ENCODE data around the gene CRISPLD2. TPM values are rescaled to one million over a fixed set of nuclear protein-coding genes. Genes with fewer than 3 reads are reported as not detected.

The CRISPLD2 gene
- total RNA-seq, 1 experiment from 2014 or later: 9.4 TPM

DNA sequence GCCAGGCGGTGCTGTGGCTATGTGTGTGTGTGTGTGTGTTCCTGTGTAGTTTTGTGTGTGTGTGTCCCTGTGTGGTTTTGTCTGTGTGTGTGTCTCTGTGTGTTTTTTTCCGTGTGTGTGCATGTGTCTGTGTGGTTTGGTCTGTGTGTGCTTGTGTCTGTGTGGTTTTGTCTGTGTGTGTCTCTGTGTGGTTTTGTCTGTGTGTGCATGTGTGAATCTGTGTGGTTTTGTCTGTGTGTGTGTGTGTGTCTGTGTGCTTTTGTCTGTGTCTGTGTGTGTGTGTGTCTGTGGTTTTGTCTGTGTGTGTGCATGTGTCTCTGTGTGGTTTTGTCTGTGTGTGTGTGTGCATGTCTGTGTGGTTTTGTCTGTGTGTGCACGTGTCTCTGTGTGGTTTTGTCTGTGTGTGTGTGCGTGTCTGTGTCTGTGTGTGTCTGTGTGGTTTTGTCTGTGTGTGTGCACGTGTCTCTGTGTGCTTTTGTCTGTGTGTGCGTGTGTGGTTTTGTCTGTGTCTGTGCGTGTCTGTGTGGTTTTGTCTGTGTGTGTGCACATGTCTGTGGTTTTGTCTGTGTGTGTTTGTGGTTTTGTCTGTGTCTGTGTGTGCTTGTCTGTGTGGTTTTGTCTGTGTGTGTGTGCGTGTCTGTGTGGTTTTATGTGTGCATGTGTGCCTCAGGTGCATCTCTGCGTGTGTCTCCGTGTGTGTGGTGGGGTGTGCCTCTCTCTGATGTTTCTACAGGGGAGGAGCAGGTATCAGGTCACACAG is 129.2 kb downstream of the CRISPLD2 start (continued):
- TF ChIP-seq, protein P1, sequence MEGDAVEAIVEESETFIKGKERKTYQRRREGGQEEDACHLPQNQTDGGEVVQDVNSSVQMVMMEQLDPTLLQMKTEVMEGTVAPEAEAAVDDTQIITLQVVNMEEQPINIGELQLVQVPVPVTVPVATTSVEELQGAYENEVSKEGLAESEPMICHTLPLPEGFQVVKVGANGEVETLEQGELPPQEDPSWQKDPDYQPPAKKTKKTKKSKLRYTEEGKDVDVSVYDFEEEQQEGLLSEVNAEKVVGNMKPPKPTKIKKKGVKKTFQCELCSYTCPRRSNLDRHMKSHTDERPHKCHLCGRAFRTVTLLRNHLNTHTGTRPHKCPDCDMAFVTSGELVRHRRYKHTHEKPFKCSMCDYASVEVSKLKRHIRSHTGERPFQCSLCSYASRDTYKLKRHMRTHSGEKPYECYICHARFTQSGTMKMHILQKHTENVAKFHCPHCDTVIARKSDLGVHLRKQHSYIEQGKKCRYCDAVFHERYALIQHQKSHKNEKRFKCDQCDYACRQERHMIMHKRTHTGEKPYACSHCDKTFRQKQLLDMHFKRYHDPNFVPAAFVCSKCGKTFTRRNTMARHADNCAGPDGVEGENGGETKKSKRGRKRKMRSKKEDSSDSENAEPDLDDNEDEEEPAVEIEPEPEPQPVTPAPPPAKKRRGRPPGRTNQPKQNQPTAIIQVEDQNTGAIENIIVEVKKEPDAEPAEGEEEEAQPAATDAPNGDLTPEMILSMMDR (IDR thresholded peaks at IDR 0.05): no peak
- TF ChIP-seq CREB1 (CRISPR knock-in tag; IDR thresholded peaks at IDR 0.05): no peak
- TF ChIP-seq, protein P2, sequence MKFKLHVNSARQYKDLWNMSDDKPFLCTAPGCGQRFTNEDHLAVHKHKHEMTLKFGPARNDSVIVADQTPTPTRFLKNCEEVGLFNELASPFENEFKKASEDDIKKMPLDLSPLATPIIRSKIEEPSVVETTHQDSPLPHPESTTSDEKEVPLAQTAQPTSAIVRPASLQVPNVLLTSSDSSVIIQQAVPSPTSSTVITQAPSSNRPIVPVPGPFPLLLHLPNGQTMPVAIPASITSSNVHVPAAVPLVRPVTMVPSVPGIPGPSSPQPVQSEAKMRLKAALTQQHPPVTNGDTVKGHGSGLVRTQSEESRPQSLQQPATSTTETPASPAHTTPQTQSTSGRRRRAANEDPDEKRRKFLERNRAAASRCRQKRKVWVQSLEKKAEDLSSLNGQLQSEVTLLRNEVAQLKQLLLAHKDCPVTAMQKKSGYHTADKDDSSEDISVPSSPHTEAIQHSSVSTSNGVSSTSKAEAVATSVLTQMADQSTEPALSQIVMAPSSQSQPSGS (CRISPR knock-in tag; IDR thresholded peaks at IDR 0.05; ENCODE audit: borderline replicate concordance, low read depth): no peak
- no peak for TF ChIP-seq ZNF396 (CRISPR knock-in tag; IDR thresholded peaks at IDR 0.05; ENCODE audit: borderline replicate concordance)

DNA sequence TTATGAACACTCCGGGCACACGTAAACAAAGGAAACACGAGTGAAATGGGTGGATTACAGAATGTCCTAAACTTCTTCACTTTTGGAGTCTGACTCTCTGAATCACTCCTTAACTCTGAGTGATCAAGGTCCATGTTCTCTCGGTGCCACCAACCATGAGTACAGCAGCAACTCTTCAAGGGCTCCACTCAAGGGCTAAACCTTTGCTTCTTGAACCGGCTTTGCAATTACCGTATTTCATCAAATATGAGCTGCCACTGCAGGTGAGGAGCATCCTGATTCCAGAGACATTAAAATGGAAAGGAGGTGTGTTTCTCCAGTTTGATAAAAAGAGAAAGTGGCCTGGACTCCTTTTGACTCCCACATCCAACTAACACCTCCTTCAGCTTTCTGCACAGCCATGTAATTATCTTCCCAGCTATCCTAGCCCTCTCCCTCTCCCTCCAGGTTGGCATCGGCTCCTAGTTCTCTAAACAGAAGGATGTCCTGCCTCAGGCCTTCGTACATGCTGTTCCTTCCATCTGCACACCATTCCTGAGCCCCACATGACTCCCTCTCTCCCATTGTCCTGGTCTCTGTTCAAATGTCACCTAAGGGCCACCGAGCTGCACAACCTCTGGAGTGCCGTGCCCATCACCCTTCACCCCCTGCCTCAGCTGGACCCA is 130.1 kb downstream of the CRISPLD2 start:
- Mint-ChIP-seq H3K4me1 (no peaks in the 10 kb centered on the region), H3K4me3 (no peak overlapping the region), H3K27me3 (ENCODE audit: low read depth) (no peaks in the 10 kb centered on the region), H3K27ac (no peak overlapping the region), H3K9me3 (0 out of 2 replicates have a peak, but pooled peaks cover 6% of the 10 kb centered on the region), H3K36me3 (no peaks in the 10 kb centered on the region)
- no peak for ATAC-seq
- no peak for DNase-seq (ENCODE audit: low spot score)
- CTCF ChIA-PET: interaction anchor here (1.1 to 7.0 kb wide), 5 partner anchors 21 to 111 kb away, joined by 3 to 139 read pairs (median 6); no protein-coding TSS in a partner anchor
- TF ChIP-seq MXD4 (CRISPR knock-in tag; IDR thresholded peaks at IDR 0.05; ENCODE audit: borderline replicate concordance) (no peak), ZBTB21 (CRISPR knock-in tag; IDR thresholded peaks at IDR 0.05; ENCODE audit: borderline replicate concordance) (no peak), TEAD4 (CRISPR knock-in tag; IDR thresholded peaks at IDR 0.05) (no peak), NFE2L1 (CRISPR knock-in tag; IDR thresholded peaks at IDR 0.05) (no peak), NR3C1 (CRISPR knock-in tag; conservative IDR thresholded peaks at IDR 0.05; ENCODE audit: low read depth) (no peak), ZNF232 (CRISPR knock-in tag; IDR thresholded peaks at IDR 0.05) (no peak)
- TF ChIP-seq, protein P3, sequence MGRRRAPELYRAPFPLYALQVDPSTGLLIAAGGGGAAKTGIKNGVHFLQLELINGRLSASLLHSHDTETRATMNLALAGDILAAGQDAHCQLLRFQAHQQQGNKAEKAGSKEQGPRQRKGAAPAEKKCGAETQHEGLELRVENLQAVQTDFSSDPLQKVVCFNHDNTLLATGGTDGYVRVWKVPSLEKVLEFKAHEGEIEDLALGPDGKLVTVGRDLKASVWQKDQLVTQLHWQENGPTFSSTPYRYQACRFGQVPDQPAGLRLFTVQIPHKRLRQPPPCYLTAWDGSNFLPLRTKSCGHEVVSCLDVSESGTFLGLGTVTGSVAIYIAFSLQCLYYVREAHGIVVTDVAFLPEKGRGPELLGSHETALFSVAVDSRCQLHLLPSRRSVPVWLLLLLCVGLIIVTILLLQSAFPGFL (CRISPR knock-in tag; IDR thresholded peaks at IDR 0.05; ENCODE audit: borderline replicate concordance): no peak
- TF ChIP-seq, protein P4, sequence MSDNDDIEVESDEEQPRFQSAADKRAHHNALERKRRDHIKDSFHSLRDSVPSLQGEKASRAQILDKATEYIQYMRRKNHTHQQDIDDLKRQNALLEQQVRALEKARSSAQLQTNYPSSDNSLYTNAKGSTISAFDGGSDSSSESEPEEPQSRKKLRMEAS (CRISPR knock-in tag; IDR thresholded peaks at IDR 0.05): no peak
- POLR2A ChIA-PET: no interaction called here

DNA sequence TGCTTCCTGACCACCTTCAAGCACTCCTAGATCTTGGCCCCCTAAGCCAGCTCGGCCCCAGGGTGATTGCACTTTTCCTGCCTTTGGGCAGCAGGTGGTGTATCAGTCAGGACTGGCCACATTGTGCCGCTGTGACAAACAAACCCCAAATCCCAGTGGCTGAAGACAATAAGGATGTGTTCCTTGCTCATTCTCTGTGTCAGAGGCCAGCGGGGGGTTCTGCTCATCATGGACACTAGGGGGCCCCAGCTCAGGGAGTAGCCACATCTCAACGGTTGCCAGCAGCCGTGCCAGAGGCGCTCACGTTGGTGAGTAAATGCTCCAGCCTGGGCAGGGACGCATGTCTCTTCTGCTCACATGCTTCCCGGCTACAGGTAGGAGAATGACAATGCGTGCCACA is 131.1 kb downstream of the CRISPLD2 start:
- DNase-seq (ENCODE audit: low spot score): peak; percentile 50
- Mint-ChIP-seq H3K9me3 (0 out of 2 replicates have a peak, but pooled peaks cover 6% of the 10 kb centered on the region), H3K36me3 (no peaks in the 10 kb centered on the region), H3K4me3 (no peak overlapping the region), H3K27ac (no peak overlapping the region), H3K27me3 (ENCODE audit: low read depth) (no peaks in the 10 kb centered on the region), H3K4me1 (no peaks in the 10 kb centered on the region)
- ChIA-PET CTCF (interaction anchor here (0.6 to 7.0 kb wide), 13 partner anchors 9 to 197 kb away, joined by 3 to 139 read pairs (median 12); partner anchors contain the start of gene CIBAR2), POLR2A (no interaction called here)
- 0 out of 2 replicates have a peak, but pooled peaks have one; percentile 13 for TF ChIP-seq ZNF121 (CRISPR knock-in tag; IDR thresholded peaks at IDR 0.05)
- TF ChIP-seq JAZF1 (CRISPR knock-in tag; IDR thresholded peaks at IDR 0.05): no peak
- ATAC-seq: peak; percentile 26; the same call in 1 of the 2 replicates

Data from WTC11 (cell line).